Fibroblast of villous mesenchyme (primary cell): Measurements from ENCODE around the gene PGC. TPM values are rescaled to one million over a fixed set of nuclear protein-coding genes. Genes with fewer than 3 reads are reported as not detected.

Experiments used
- DNase-seq: peaks from one replicate; pipeline ENCODE4 v3.0.0-alpha.2; 2010; ENCODE audit warnings: low read depth
- H3K4me3 ChIP-seq: 2 replicates; pipeline ENCODE4 v1.5.1; 2011; ENCODE audit warnings: low read depth, mild to moderate bottlenecking, low read length
- CTCF ChIP-seq: IDR thresholded peaks from 2 replicates; pipeline ENCODE4 v1.5.1; 2012; ENCODE audit warnings: low read depth, mild to moderate bottlenecking, low read length; ENCODE audit not compliant: insufficient read depth
- total RNA-seq: library from RNA; depleted of rRNA; stranded (reverse); fragments of >200 nt; gene quantifications from 2 replicates; pipeline ENCODE4 v1.2.3, GENCODE V29; 2012

Gene PGC
- total RNA-seq, 1 donor = not detected

- no peak for DNase-seq
- no peak for TF ChIP-seq CTCF
- no peak overlapping the region for H3K4me3 ChIP-seq
Observed at GRCh38 chr6:41748102-41748477, 893 bp upstream of the PGC start.

GRCh38 chr6:41746107-41746506 is 1.1 kb downstream of the PGC start:
- no peak for TF ChIP-seq CTCF
- no peak overlapping the region for H3K4me3 ChIP-seq
- DNase-seq = no peak

GRCh38 chr6:41744236-41744787 is 2.9 kb downstream of the PGC start:
- DNase-seq = no peak
- TF ChIP-seq CTCF = no peak
- H3K4me3 ChIP-seq = no peak overlapping the region

DNA sequence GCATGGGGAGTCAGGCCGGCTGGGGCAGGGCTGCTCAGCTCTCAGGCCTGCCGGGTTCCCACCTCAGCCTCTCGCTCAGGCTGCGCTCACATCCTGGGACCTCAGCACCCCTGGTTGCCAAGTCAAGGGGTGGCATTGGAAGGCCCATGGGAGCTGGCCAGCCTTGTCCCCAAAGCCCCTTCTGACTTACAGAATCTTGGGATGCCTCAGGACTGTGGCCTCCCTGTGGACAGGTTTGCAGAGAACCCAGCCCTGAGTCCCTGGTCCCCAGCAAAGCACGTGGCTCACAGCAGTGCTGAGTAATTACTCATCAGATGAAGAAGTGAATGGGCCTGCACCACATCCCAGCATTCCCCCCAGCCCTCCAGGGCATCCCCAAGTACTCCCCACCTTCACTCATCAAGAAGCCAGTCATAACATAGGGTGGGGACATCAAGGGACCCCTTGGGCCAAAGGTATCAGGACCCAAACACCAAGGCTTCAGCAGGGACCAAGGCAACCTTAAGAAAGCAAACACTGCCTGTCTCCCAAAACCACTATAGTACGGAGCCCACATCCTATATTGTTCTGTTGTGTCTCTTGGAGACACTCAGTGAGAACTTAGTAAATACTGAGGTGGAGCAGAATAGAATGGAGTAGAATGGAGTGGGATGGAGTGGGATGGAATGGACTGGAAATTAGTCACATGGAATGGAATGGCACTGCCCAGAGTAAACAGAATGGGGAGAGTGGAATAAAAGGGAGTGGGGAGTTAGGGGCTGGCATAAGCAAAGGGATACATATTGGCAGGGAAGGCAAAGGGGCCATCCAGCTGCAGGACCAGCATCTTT is 3.6 kb downstream of the PGC start:
- no peak for DNase-seq
- H3K4me3 ChIP-seq = no peak overlapping the region
- TF ChIP-seq CTCF = no peak

DNA sequence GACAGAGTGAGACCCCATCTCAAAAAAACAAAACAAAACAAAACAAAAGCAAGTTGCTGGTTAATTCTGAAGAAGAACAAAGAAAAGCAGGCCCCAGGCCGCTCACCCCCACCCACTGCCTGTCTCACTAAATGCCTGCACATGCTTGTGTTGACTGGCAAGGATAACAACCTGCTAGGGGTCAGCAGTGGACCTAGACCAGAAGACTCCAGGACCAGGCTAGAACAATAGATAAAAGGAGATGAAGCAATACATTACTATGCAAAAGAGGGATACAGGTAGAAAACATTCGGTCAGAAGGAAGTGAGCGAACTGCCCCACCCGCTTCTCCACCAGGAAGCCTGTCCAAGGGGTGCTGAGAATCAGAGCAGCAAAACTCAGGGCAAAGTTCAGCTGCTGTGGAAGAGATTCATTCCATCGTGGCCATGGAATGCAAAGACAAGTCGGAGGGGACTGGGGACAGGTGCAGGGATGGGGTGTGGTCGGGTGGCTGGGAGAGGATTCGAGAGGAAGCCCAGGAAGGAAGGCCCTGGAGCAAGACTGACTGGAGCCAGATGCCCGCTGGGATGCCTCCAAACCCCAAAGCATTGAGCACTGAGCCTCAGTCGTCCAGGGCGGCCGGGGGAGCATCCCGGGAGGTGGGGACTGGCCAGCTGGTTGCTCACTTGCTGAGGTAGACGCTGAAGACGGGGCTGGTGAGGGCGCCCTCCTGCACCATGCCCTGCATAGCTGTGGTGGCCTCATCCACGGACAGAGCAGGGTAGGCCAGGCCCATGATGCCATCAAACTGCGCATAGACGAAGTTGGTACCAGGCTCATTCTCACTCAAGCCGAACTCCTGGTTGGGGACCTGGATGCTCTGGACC is 5.3 kb downstream of the PGC start:
- TF ChIP-seq CTCF = no peak
- H3K4me3 ChIP-seq = no peak overlapping the region
- DNase-seq = no peak

GRCh38 chr6:41740366-41741162 is 6.6 kb downstream of the PGC start:
- no peak for TF ChIP-seq CTCF
- H3K4me3 ChIP-seq = no peak overlapping the region
- DNase-seq = no peak
